GM19395 (cell line): Measurements from ENCODE around the gene RALGAPB.

Experiments used
- ATAC-seq: cut with Tn5 transposase; IDR thresholded peaks from one replicate; pipeline ENCODE4 v1.9.1; 2021; ENCODE audit warnings: mild to moderate bottlenecking, moderate library complexity; ENCODE audit not compliant: unreplicated experiment

RALGAPB gene

DNA sequence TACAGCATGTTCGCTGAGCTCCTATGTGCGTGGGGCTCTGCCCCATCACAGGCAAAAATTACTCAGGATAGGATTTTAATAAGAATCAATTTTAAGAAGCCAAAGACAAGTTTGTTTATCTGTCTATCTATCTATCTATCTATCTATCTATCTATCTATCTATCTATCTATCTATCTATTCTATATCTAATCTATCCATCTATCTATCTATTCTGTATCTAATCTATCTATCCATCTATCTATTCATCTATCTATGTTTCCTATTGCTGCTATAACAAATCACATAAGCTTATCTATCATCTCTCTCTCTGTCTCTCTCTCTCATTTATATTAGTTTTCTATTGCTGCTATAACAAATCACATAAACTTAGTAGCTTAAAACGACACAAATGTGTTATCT, 130.6 kb downstream of the RALGAPB start:
- no peak for ATAC-seq

DNA sequence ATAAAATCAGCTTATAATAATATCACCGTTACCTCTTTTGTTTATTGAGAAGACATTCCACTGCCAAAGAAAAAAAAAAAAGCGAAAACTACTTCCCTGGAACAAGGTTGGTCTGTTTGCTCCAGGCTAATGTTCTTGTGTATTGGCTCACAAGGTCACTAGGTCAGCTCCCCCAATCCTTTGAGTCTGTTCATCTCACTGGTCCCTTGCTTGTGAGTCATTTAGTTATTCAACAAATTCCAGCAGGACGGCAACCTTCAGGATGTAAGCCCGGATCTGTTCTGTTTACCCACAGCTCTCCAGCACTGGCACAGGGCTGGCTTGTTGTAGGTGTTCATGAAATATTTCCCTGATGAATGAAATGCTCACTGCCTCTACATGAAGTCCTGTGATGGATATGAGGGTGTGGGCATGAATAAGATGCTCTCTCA, 132.2 kb downstream of the RALGAPB start:
- no peak for ATAC-seq

- no peak for ATAC-seq
Measured at GRCh38 chr20:38607351-38607750, 134.7 kb downstream of the RALGAPB start.

GRCh38 chr20:38608188-38608587, 135.5 kb downstream of the RALGAPB start:
- no peak for ATAC-seq

DNA sequence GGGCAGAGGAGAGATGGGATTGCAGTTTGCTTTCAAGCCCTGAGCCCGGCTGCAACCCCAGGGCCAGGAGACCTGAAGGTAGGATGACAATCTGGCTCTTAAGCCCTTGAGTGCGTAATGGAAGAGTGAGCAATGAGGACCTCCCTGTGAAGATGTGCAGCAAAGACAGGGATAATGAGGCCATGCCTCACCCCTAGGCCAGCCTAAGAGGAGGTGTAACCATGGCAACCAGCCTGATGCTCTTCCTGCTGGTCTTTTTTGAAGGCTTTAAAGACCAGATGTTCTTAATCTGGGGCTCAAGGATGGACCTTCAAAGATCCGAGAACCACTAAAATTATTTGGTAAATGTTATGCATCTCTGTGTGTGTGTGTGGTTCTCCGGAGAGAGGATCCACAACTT, 137.2 kb downstream of the RALGAPB start:
- no peak for ATAC-seq

GRCh38 chr20:38610521-38610920, 137.9 kb downstream of the RALGAPB start:
- ATAC-seq, result no peak

DNA sequence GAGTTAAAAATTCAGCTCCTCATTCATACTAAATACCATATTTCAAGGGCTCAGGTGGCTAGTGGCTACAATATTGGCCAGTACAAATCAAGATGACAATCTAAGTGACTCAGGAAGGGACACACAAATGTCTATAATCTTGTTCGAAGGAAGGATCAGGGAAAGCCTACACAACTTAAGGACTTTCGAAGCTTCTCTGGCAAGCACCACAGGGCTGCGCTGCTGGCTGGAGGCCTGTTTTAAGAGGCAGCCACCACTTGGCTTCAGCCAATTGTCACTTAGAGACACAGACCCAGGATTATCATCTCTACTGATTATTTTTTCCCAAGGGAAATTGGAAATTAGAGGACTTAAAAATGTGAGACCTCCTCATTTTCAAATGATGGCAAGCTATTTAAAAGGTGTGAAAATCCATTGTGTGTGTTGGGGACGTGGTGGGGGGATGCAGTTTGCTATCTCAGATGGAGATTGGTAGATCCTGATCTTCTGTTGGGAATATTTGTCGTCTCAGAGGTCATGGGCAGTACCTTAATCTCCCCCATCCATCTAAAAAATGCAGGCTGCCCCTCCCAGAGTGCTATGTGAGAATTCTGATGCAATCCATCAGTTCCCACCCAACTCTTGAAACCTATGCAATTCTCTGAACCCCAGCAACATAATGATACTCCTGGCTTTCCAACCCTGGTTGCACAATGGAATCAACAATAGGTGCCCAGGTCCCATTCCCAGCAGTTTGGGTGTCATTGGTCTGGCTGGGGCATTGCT, 140.3 kb downstream of the RALGAPB start:
- no peak for ATAC-seq

DNA sequence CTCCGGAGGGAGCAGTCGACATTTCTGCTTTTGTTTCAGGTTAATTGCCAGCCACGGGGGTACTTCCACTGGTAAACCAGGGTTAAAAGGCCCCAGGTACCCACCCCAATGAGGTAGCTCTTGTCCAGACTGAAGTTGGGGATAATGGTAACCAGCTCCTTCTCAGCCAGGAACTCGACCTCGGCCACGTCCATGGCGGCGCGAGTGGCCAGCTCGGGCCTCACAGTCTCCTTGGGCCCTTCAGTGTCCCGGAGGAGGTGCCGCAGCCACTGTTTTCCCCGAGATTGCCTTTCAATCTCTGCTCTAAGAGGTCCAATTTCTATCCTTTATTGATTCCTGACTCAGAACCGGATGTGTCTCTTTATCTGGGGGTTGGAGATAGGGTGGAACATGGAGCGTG, 142.6 kb downstream of the RALGAPB start:
- no peak for ATAC-seq

- no peak for ATAC-seq
Measured at GRCh38 chr20:38616457-38616856, 143.8 kb downstream of the RALGAPB start.

- no peak for ATAC-seq
Measured at GRCh38 chr20:38617011-38617829, 144.6 kb downstream of the RALGAPB start.

- no peak for ATAC-seq
Measured at GRCh38 chr20:38617830-38618196, 145.2 kb downstream of the RALGAPB start.

DNA sequence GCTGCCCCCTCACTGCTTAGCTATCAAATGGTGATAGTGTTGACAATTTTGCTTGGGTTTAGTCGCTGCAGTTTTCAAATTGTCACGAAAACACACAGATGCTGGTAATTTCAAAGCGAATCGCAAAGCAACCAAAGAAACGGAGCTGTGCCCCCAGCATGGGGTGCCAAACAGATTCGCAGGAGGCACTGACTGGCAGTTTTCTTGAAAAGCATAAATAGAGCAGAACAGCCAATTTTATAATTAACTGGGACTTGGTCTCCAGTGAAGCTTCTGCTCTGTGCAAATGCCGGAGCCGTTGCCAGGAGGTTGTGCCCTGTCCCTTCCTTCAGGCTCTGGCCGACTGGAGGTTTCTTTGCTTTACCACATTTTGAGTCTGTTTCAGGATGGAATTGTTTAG, 147.8 kb downstream of the RALGAPB start:
- ATAC-seq, result no peak

DNA sequence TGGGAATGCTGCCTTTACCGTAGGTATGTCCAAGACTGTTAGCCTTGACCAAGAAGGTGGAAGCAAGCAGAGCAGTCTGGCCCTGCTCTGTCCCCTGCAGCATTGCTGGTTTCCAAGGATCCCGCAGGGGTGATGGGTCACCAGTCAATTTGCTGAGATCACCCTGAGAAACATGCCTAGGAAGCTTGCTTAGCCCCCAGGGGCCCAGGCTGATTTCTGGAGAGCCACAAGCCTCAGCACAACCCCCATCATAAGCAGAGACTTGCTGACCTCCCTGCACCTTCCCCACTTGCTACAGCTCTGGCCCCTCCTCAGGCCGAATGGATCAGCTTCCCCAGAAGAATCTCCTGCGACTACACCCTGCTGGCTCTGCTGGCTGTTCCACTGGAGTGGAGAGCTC, 150.4 kb downstream of the RALGAPB start:
- ATAC-seq, result no peak

DNA sequence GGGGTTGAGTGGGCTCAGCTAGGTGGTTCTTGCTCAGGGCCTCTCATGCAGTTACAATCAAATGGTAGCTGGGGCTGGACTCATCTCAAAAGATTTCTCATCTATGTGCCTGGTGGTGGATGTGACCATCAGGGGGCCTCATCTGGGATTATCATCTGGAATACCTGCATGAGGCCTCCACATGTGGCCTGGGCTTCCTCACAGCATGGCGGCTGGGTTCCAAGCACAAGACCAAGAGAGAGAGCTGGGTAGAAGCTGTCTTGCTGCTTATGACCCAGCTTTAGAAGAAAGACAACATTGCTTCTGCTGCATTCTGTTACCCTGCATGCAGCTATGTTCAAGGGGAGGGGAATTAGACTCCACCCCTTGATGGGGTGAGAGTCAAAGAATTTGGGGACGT, 151.4 kb downstream of the RALGAPB start:
- ATAC-seq, result no peak

- no peak for ATAC-seq
Measured at GRCh38 chr20:38625896-38626295, 153.3 kb downstream of the RALGAPB start.

- ATAC-seq, result no peak
Measured at GRCh38 chr20:38626921-38627659, 154.4 kb downstream of the RALGAPB start.
